HepG2 (cell line): ENCODE measurements around the gene FBXW4. TPM values are rescaled to one million over a fixed set of nuclear protein-coding genes. Genes with fewer than 3 reads are reported as not detected.

Experiments
- ATAC-seq: fragments of 200-7000 bp; cut with Tn5 transposase; 3 replicates; pipeline ENCODE4 v1.9.1; 2020; ENCODE audit warnings: mild to moderate bottlenecking, moderate library complexity
- BruUV-seq: library from RNA; stranded (reverse); fragments of 400-500 nt; replicated peaks from 2 replicates; lab custom pipeline; 2021; lab: Mats Ljungman, UMichigan
- CTCF ChIA-PET: fragments of 300-600 bp; formaldehyde crosslinking; extraction: SDS; loops from one replicate; lab custom pipeline; 2021; ENCODE audit warnings: low total read pairs, inconsistent platforms, low intra/inter-chr PET ratio; lab: Yijun Ruan, JAX
- POLR2A ChIA-PET: fragments of 350-600 bp; sonication (Branson Sonifier 250); formaldehyde crosslinking; loops from one replicate; lab custom pipeline; 2020; ENCODE audit warnings: antibody characterized with exemption, inconsistent platforms; lab: Yijun Ruan, JAX
- DNase-seq: peaks from one replicate; pipeline ENCODE4 v3.0.0-alpha.2; 2015; ENCODE audit warnings: low spot score
- FAIRE-seq: peaks from 3 replicates; lab custom pipeline; 2011; peaks lifted over from hg19 to GRCh38; lab: Jason Lieb, UNC
- H2AFZ ChIP-seq: one replicate; pipeline ENCODE4 v1.6.1; 2011; ENCODE audit warnings: low read length, inconsistent platforms
- H3K27ac ChIP-seq: fragments of 300-600 bp; 3 replicates; pipeline ENCODE4 v1.8.0; 2011; ENCODE audit warnings: mixed run types, mild to moderate bottlenecking, mixed read lengths, low read length, inconsistent platforms; ENCODE audit not compliant: insufficient read depth; ENCODE audit errors: extremely low read length
- H3K27me3 ChIP-seq, 2 experiments: fragments of 200-600 bp in 1 of 2; 2 replicates in 1 of 2; 3 replicates in 1 of 2; pipeline versions ENCODE4 v1.6.0 to v1.8.0; 2011; ENCODE audit warnings: low read length in 2 of 2, mild to moderate bottlenecking in 2 of 2, moderate library complexity in 2 of 2, inconsistent platforms in 1 of 2; ENCODE audit not compliant: insufficient read depth in 2 of 2, control insufficient read depth in 1 of 2
- H3K36me3 ChIP-seq, 2 experiments: fragments of 200-600 bp in 1 of 2; replicated peaks in 1 of 2; 2 replicates in 1 of 2; 3 replicates in 1 of 2; pipeline versions ENCODE4 v1.5.1 to v1.8.0; 2011; ENCODE audit warnings: low read length in 2 of 2, inconsistent platforms in 1 of 2; ENCODE audit not compliant: insufficient read depth in 2 of 2, control insufficient read depth in 1 of 2
- H3K4me1 ChIP-seq: 2 replicates; pipeline ENCODE4 v1.5.1; 2012; ENCODE audit warnings: low read length, inconsistent platforms; ENCODE audit not compliant: insufficient read depth
- H3K4me2 ChIP-seq: 2 replicates; pipeline ENCODE4 v1.6.0; 2011; ENCODE audit warnings: low read depth, low read length, inconsistent platforms
- H3K4me3 ChIP-seq, 3 experiments: fragments of 200-600 bp in 1 of 3; sonication (generic), shearing (Covaris generic) in 1 of 3; replicated peaks in 1 of 3; 2 replicates each; pipeline ENCODE4 v1.5.1; 2011 to 2016; ENCODE audit warnings: low read length in 3 of 3, inconsistent platforms in 2 of 3, low read depth in 2 of 3, mild to moderate bottlenecking in 2 of 3, control low read depth in 1 of 3, mixed read lengths in 1 of 3; ENCODE audit not compliant: insufficient read depth in 1 of 3
- H3K79me2 ChIP-seq: one replicate; pipeline ENCODE4 v1.6.1; 2011; ENCODE audit warnings: low read length, inconsistent platforms; ENCODE audit not compliant: insufficient read depth
- H3K9ac ChIP-seq: 2 replicates; pipeline ENCODE4 v1.6.0; 2011; ENCODE audit warnings: mild to moderate bottlenecking, low read depth, low read length, inconsistent platforms; ENCODE audit not compliant: insufficient read depth
- H3K9me3 ChIP-seq: 2 replicates; pipeline ENCODE4 v1.5.1; 2012; ENCODE audit warnings: mild to moderate bottlenecking, low read length
- H4K20me1 ChIP-seq: 2 replicates; pipeline ENCODE4 v1.6.0; 2011; ENCODE audit warnings: inconsistent platforms, mild to moderate bottlenecking, low read length, moderate library complexity; ENCODE audit not compliant: insufficient read depth
- BRF2 ChIP-seq: sonication (generic); formaldehyde crosslinking; IDR thresholded peaks from 2 replicates; pipeline ENCODE4 v1.8.1; 2022; ENCODE audit warnings: mild to moderate bottlenecking, missing genetic modification reagents
- EHMT2 ChIP-seq: fragments of 200-600 bp; sonication (generic); IDR thresholded peaks from 2 replicates; pipeline ENCODE4 v1.7.0; 2017; ENCODE audit warnings: antibody characterized with exemption, low read depth, low read length, borderline replicate concordance
- GABPB1 ChIP-seq: IDR thresholded peaks from 2 replicates; pipeline ENCODE4 v1.6.1; 2016; ENCODE audit warnings: mild to moderate bottlenecking, missing genetic modification reagents, moderate library complexity, missing compliant biosample characterization
- GATAD2A ChIP-seq: IDR thresholded peaks from 2 replicates; pipeline ENCODE4 v1.6.1; 2016
- HNRNPH1 ChIP-seq: fragments of 200-400 bp; formaldehyde crosslinking; optimal IDR thresholded peaks from 2 replicates; pipeline ENCODE3; 2017; ENCODE audit warnings: mild to moderate bottlenecking, low read depth, low read length
- ISL2 ChIP-seq: sonication (generic); formaldehyde crosslinking; IDR thresholded peaks from 2 replicates; pipeline ENCODE4 v1.5.0; 2020; ENCODE audit warnings: missing genetic modification reagents
- KDM3A ChIP-seq: IDR thresholded peaks from 2 replicates; pipeline ENCODE4 v1.6.1; 2018; ENCODE audit warnings: low read depth, missing compliant biosample characterization
- MAX ChIP-seq: IDR thresholded peaks from 2 replicates; pipeline ENCODE4 v1.6.1; 2012; ENCODE audit warnings: inconsistent platforms
- MTERF4 ChIP-seq: sonication (generic); formaldehyde crosslinking; IDR thresholded peaks from 2 replicates; pipeline ENCODE4 v1.8.0; 2023; ENCODE audit warnings: mild to moderate bottlenecking, missing genetic modification reagents
- RFXAP ChIP-seq: sonication (generic); formaldehyde crosslinking; IDR thresholded peaks from 2 replicates; pipeline ENCODE4 v1.4.0; 2020; ENCODE audit warnings: missing genetic modification reagents, borderline replicate concordance
- SRF ChIP-seq: IDR thresholded peaks from 2 replicates; pipeline ENCODE4 v1.6.1; 2011; ENCODE audit warnings: mild to moderate bottlenecking, low read depth, low read length, moderate library complexity
- SYNCRIP ChIP-seq: fragments of 200-400 bp; formaldehyde crosslinking; IDR thresholded peaks from 2 replicates; pipeline ENCODE4 v1.6.1; 2018; ENCODE audit warnings: mild to moderate bottlenecking, low read depth, low read length; ENCODE audit not compliant: insufficient read depth
- TSC22D2 ChIP-seq: sonication (generic); formaldehyde crosslinking; IDR thresholded peaks from 2 replicates; pipeline ENCODE4 v1.5.1; 2020; ENCODE audit warnings: missing genetic modification reagents, mild to moderate bottlenecking, borderline replicate concordance
- ZNF614 ChIP-seq: IDR thresholded peaks from 2 replicates; pipeline ENCODE4 v1.6.1; 2018; ENCODE audit warnings: missing biosample characterization, missing genetic modification reagents, inconsistent platforms, borderline replicate concordance
- WGBS: methylation state at CpG from one replicate; pipeline ENCODE4 v1.1.6; 2017; ENCODE audit warnings: low lambda C conversion rate; 5-methylcytosine and 5-hydroxymethylcytosine counted together
- in situ Hi-C: cut with HindIII; loops from 2 replicates; pipeline ENCODE4 v1.10.0; 2017; ENCODE audit warnings: low pct_unique_long_range_greater_than_20kb; ENCODE audit not compliant: extremely low pct_ligation_motif_present
- intact Hi-C: fragments of 100-400 bp; cut with micrococcal nuclease; formaldehyde crosslinking; loops from one replicate; pipeline ENCODE4 v1.10.0; 2022; ENCODE audit not compliant: unreplicated experiment
- polyA plus RNA-seq, 8 experiments: library from polyadenylated mRNA; depleted of rRNA in 3 of 8; stranded (reverse) in 7 of 8; unstranded in 1 of 8; fragments of >200 nt; fragmentation: Illumina TruSeq in 4 of 8; extraction: Trizol in 4 of 8; gene quantifications; 2 replicates each; pipeline versions ENCODE4 v1.2.1 to v1.2.3, GENCODE V29; 2011 to 2016; ENCODE audit warnings: low read depth in 4 of 8, missing spikeins in 1 of 8, mixed read lengths in 1 of 8; ENCODE audit not compliant: insufficient read depth in 1 of 8
- total RNA-seq, 5 experiments: library from RNA; depleted of rRNA; stranded (reverse); fragments of >200 nt; fragmentation: Illumina TruSeq; extraction: Trizol; gene quantifications; 2 replicates each; pipeline ENCODE4 v1.2.3, GENCODE V29; 2016; ENCODE audit warnings: low read depth in 1 of 5

FBXW4 gene
- total and polyA plus RNA-seq, 2 of the 13 experiments (the other 11 are each of a cell fraction or from before 2014, with no cell fraction given): 23.5 to 33.7 TPM

- TF ChIP-seq EHMT2 (no peak), ZNF614 (CRISPR knock-in tag) (no peak), SRF (no peak), GATAD2A (CRISPR knock-in tag) (no peak), HNRNPH1 (no peak), ISL2 (CRISPR knock-in tag) (no peak)
- TF ChIP-seq, all 625 proteins: peak for 0
Observed at GRCh38 chr10:101687071-101687658, 7.8 kb downstream of the FBXW4 start (continued).

- Histone ChIP-seq H3K36me3 (peaks cover 0 to 3% of the 10 kb centered on the region in 2 experiments; a peak in 1 of 5 replicates), H3K27me3 (no peaks in the 10 kb centered on the region), H3K4me1 (peaks cover 52% of the 10 kb centered on the region), H3K9me3 (no peaks in the 10 kb centered on the region), H3K27ac (no peak overlapping the region), H3K4me2 (no peak overlapping the region), H4K20me1 (no peaks in the 10 kb centered on the region), H3K9ac (no peak overlapping the region), H3K79me2 (no peaks in the 10 kb centered on the region), H2AFZ (no peak overlapping the region), H3K4me3 (no peak overlapping the region)
- no TSS peak for BruUV-seq
- ATAC-seq: no peak
- DNase-seq: no peak
- intact Hi-C loops: no loop called here
- FAIRE-seq: no peak
- TF ChIP-seq MAX (no peak), RFXAP (no peak), BRF2 (CRISPR knock-in tag) (no peak), TSC22D2 (CRISPR knock-in tag) (no peak), KDM3A (CRISPR knock-in tag) (no peak), SYNCRIP (no peak), MTERF4 (no peak), GABPB1 (CRISPR knock-in tag) (no peak)
- 96% methylated on average over 5 of the region's 5 CpGs for WGBS
- CTCF ChIA-PET: no interaction called here
- in situ Hi-C loops: no loop called here
- POLR2A ChIA-PET: no interaction called here
Observed at GRCh38 chr10:101686133-101686925, 8.6 kb downstream of the FBXW4 start.
